ENCODE results near the gene GMFB. TPM values are rescaled to one million over a fixed set of nuclear protein-coding genes. Genes with fewer than 3 reads are reported as not detected.

The GMFB gene
- total and polyA plus RNA-seq, 2 donors from 2014 or later, result 22.7 to 53.6 TPM

GRCh38 chr14:54487771-54488170, 1.0 kb downstream of the GMFB start:
- H3K36me3 ChIP-seq (ENCODE audit: control insufficient read depth in 2 of 3, insufficient read depth in 3 of 3, low read length in 3 of 3), result no peaks in the 10 kb centered on the region
- peak overlapping the region in 2 of 3 donors; percentile 72 to 93 for H3K9ac ChIP-seq (ENCODE audit: low read length in 3 of 3)
- intact Hi-C loops (cut with DNase I), result no loop called here
- peak overlapping the region; percentile 88 to 91 for H3K27ac ChIP-seq (ENCODE audit: low read depth in 2 of 2, low read length in 2 of 2)
- peak overlapping the region; percentile 83 to 93 (median 92) for H3K4me3 ChIP-seq (ENCODE audit: low read length in 3 of 3)
- H3K4me1 ChIP-seq (ENCODE audit: control insufficient read depth in 2 of 3, insufficient read depth in 2 of 3, low read depth in 1 of 3, low read length in 3 of 3), result peaks cover 0 to 12% (median 12%) of the 10 kb centered on the region in 3 donors
- H3K27me3 ChIP-seq (ENCODE audit: control insufficient read depth, insufficient read depth, low read length), result no peaks in the 10 kb centered on the region
- H3K9me3 ChIP-seq (ENCODE audit: control insufficient read depth in 2 of 3, insufficient read depth in 1 of 3, low read length in 3 of 3), result no peaks in the 10 kb centered on the region
- no peak for TF ChIP-seq CTCF (IDR thresholded peaks at IDR 0.05; ENCODE audit: borderline replicate concordance, extremely low read depth, insufficient read depth)
- DNase-seq (peak in 1 of 5 donors; percentile 46), FAIRE-seq (no peak)

- H3K27me3 ChIP-seq (ENCODE audit: control insufficient read depth, insufficient read depth, low read length), result no peaks in the 10 kb centered on the region
- H3K9me3 ChIP-seq (ENCODE audit: control insufficient read depth in 2 of 3, insufficient read depth in 1 of 3, low read length in 3 of 3), result no peaks in the 10 kb centered on the region
- no peak overlapping the region for H3K4me3 ChIP-seq (ENCODE audit: low read length in 3 of 3)
- TF ChIP-seq CTCF (IDR thresholded peaks at IDR 0.05; ENCODE audit: borderline replicate concordance, extremely low read depth, insufficient read depth), result no peak
- FAIRE-seq, result no peak
- H3K27ac ChIP-seq (ENCODE audit: low read depth in 2 of 2, low read length in 2 of 2), result no peak overlapping the region
- no peaks in the 10 kb centered on the region for H3K36me3 ChIP-seq (ENCODE audit: control insufficient read depth in 2 of 3, insufficient read depth in 3 of 3, low read length in 3 of 3)
- peaks cover 0 to 13% (median 12%) of the 10 kb centered on the region in 3 donors for H3K4me1 ChIP-seq (ENCODE audit: control insufficient read depth in 2 of 3, insufficient read depth in 2 of 3, low read depth in 1 of 3, low read length in 3 of 3)
- intact Hi-C loops (cut with DNase I), result no loop called here
- DNase-seq, result no peak
- no peak overlapping the region for H3K9ac ChIP-seq (ENCODE audit: low read length in 3 of 3)
Measured at GRCh38 chr14:54486685-54487084, 2.1 kb downstream of the GMFB start.

- Histone ChIP-seq H3K4me3 (ENCODE audit: low read length in 3 of 3) (no peak overlapping the region), H3K27me3 (ENCODE audit: control insufficient read depth, insufficient read depth, low read length) (no peaks in the 10 kb centered on the region), H3K9ac (ENCODE audit: low read length in 3 of 3) (no peak overlapping the region), H3K9me3 (ENCODE audit: control insufficient read depth in 2 of 3, insufficient read depth in 1 of 3, low read length in 3 of 3) (no peaks in the 10 kb centered on the region), H3K4me1 (ENCODE audit: control insufficient read depth in 2 of 3, insufficient read depth in 2 of 3, low read depth in 1 of 3, low read length in 3 of 3) (peaks cover 0 to 6% (median 5%) of the 10 kb centered on the region in 3 donors), H3K36me3 (ENCODE audit: control insufficient read depth in 2 of 3, insufficient read depth in 3 of 3, low read length in 3 of 3) (peaks cover 0 to 4% (median 0%) of the 10 kb centered on the region in 3 donors), H3K27ac (ENCODE audit: low read depth in 2 of 2, low read length in 2 of 2) (no peak overlapping the region)
- no peak for TF ChIP-seq CTCF (IDR thresholded peaks at IDR 0.05; ENCODE audit: borderline replicate concordance, extremely low read depth, insufficient read depth)
- intact Hi-C loops (cut with DNase I), result no loop called here
- FAIRE-seq (no peak), DNase-seq (no peak)
Measured at GRCh38 chr14:54483846-54484245, 4.9 kb downstream of the GMFB start.

Data from kidney (tissue), 14 donors.